CD14-positive monocyte (primary cell): ENCODE measurements around the gene EXT2. TPM values are rescaled to one million over a fixed set of nuclear protein-coding genes. Genes with fewer than 3 reads are reported as not detected.

ENCODE experiments used
- DNase-seq, 3 donors: peaks; one replicate each; pipeline ENCODE4 v3.0.0-alpha.2; 2011 to 2022
- H2AFZ ChIP-seq: 2 replicates; pipeline ENCODE4 v1.6.0; 2012; ENCODE audit warnings: mild to moderate bottlenecking, low read depth, low read length, inconsistent platforms; ENCODE audit not compliant: insufficient read depth, poor library complexity, severe bottlenecking
- H3K27ac ChIP-seq, 2 donors: 1 replicate in 1 of 2; 2 replicates in 1 of 2; pipeline ENCODE4 v1.5.1; 2012 to 2013; ENCODE audit warnings: low read length in 2 of 2, control low read depth in 1 of 2, inconsistent platforms in 1 of 2, low read depth in 1 of 2, mild to moderate bottlenecking in 1 of 2
- H3K27me3 ChIP-seq, 2 donors: one replicate each; pipeline versions ENCODE4 v1.6.0 to v1.6.1; 2011 to 2013; ENCODE audit warnings: low read length in 2 of 2; ENCODE audit not compliant: control insufficient read depth in 2 of 2, insufficient read depth in 2 of 2
- H3K36me3 ChIP-seq, 2 donors: replicated peaks in 1 of 2; 1 replicate in 1 of 2; 2 replicates in 1 of 2; pipeline versions ENCODE4 v1.5.1 to v1.6.1; 2012 to 2013; ENCODE audit warnings: low read length in 2 of 2, control low read depth in 1 of 2, inconsistent platforms in 1 of 2, mild to moderate bottlenecking in 1 of 2; ENCODE audit not compliant: insufficient read depth in 2 of 2, control insufficient read depth in 1 of 2
- H3K4me1 ChIP-seq, 2 donors: 1 replicate in 1 of 2; 2 replicates in 1 of 2; pipeline versions ENCODE4 v1.5.1 to v1.6.1; 2012 to 2013; ENCODE audit warnings: low read length in 2 of 2, control low read depth in 1 of 2, inconsistent platforms in 1 of 2, mild to moderate bottlenecking in 1 of 2, moderate library complexity in 1 of 2; ENCODE audit not compliant: insufficient read depth in 2 of 2, control insufficient read depth in 1 of 2
- H3K4me2 ChIP-seq: replicated peaks from 2 replicates; pipeline ENCODE3; 2012; ENCODE audit warnings: low read length, moderate library complexity, mild to moderate bottlenecking; ENCODE audit not compliant: poor library complexity, severe bottlenecking; ENCODE audit errors: extremely low read depth
- H3K4me3 ChIP-seq, 3 experiments: fragments of 200-600 bp in 1 of 3; sonication (generic) in 1 of 3; replicated peaks in 1 of 3; 1 replicate in 2 of 3; 2 replicates in 1 of 3; pipeline ENCODE4 v1.5.1; 2011 to 2013; ENCODE audit warnings: low read length in 3 of 3, mild to moderate bottlenecking in 3 of 3, control low read depth in 2 of 3, low read depth in 2 of 3, inconsistent platforms in 1 of 3, moderate library complexity in 1 of 3
- H3K79me2 ChIP-seq: 2 replicates; pipeline ENCODE4 v1.6.0; 2012; ENCODE audit warnings: mild to moderate bottlenecking, control low read depth, inconsistent platforms, low read length, moderate library complexity; ENCODE audit not compliant: insufficient read depth
- H3K9ac ChIP-seq: 2 replicates; pipeline ENCODE4 v1.6.0; 2017; ENCODE audit warnings: low read length, mild to moderate bottlenecking; ENCODE audit not compliant: insufficient read depth, poor library complexity, severe bottlenecking
- H3K9me3 ChIP-seq, 2 donors: replicated peaks in 1 of 2; 1 replicate in 1 of 2; 2 replicates in 1 of 2; pipeline versions ENCODE4 v1.5.1 to v1.6.1; 2012 to 2013; ENCODE audit warnings: low read length in 2 of 2, control low read depth in 1 of 2; ENCODE audit not compliant: control insufficient read depth in 1 of 2, insufficient read depth in 1 of 2
- H4K20me1 ChIP-seq: 2 replicates; pipeline ENCODE4 v1.6.0; 2012; ENCODE audit warnings: mild to moderate bottlenecking, low read length, control low read depth, moderate library complexity; ENCODE audit not compliant: insufficient read depth
- H3K27ac Mint-ChIP-seq, 7 donors: one replicate each; pipeline ENCODE4 v1.8.0; 2020; ENCODE audit warnings: mild to moderate bottlenecking in 7 of 7, mixed read lengths in 7 of 7, moderate library complexity in 6 of 7, inconsistent platforms in 2 of 7
- H3K27me3 Mint-ChIP-seq, 3 donors: one replicate each; pipeline ENCODE4 v1.8.0; 2021 to 2022; ENCODE audit warnings: low read depth in 3 of 3, mild to moderate bottlenecking in 3 of 3, mixed read lengths in 3 of 3, moderate library complexity in 3 of 3, inconsistent platforms in 1 of 3
- H3K36me3 Mint-ChIP-seq, 2 donors: one replicate each; pipeline ENCODE4 v1.8.0; 2020; ENCODE audit warnings: mixed read lengths in 2 of 2, inconsistent platforms in 1 of 2, mild to moderate bottlenecking in 1 of 2
- H3K4me1 Mint-ChIP-seq: one replicate; pipeline ENCODE4 v1.8.0; 2020; ENCODE audit warnings: mild to moderate bottlenecking, mixed read lengths
- H3K4me3 Mint-ChIP-seq, 2 donors: one replicate each; pipeline ENCODE4 v1.8.0; 2020; ENCODE audit warnings: mild to moderate bottlenecking in 2 of 2, mixed read lengths in 2 of 2, moderate library complexity in 1 of 2
- H3K9me3 Mint-ChIP-seq, 7 donors: one replicate each; pipeline ENCODE4 v1.8.0; 2020 to 2022; ENCODE audit warnings: mixed read lengths in 7 of 7, mild to moderate bottlenecking in 6 of 7, moderate library complexity in 6 of 7, inconsistent platforms in 2 of 7
- WGBS: methylation state at CpG from one replicate; pipeline ENCODE4 v1.1.5; 2013; ENCODE audit warnings: missing lambda C conversion rate; ENCODE audit not compliant: insufficient coverage; 5-methylcytosine and 5-hydroxymethylcytosine counted together
- intact Hi-C, 2 donors: fragments of 100-400 bp; cut with micrococcal nuclease; formaldehyde crosslinking; loops; one replicate each; pipeline versions ENCODE4 v1.15.0 to v1.15.1; 2023
- polyA plus RNA-seq, 3 donors: library from polyadenylated mRNA; depleted of rRNA in 1 of 3; unstranded in 2 of 3; stranded (reverse) in 1 of 3; fragments of 300-500 nt in 2 of 3; fragments of >200 nt in 1 of 3; fragmentation: Illumina TruSeq in 2 of 3; gene quantifications; 1 replicate in 2 of 3; 2 replicates in 1 of 3; pipeline ENCODE4 v1.2.3, GENCODE V29; 2012 to 2021
- TF ChIP-seq, protein P1 (sequence below): fragments of 200-600 bp; IDR thresholded peaks from one replicate; pipeline ENCODE4 v1.8.0; 2022; ENCODE audit warnings: antibody characterized with exemption, mild to moderate bottlenecking

The EXT2 gene
- polyA plus RNA-seq, 3 donors, result 17.2 to 41.1 (median 34.2) TPM

- DNase-seq, result no peak
- H3K4me3 Mint-ChIP-seq, result no peak overlapping the region
- no peak overlapping the region for H2AFZ ChIP-seq
Observed at GRCh38 chr11:44229098-44229497, 133.6 kb downstream of the EXT2 start.

DNA sequence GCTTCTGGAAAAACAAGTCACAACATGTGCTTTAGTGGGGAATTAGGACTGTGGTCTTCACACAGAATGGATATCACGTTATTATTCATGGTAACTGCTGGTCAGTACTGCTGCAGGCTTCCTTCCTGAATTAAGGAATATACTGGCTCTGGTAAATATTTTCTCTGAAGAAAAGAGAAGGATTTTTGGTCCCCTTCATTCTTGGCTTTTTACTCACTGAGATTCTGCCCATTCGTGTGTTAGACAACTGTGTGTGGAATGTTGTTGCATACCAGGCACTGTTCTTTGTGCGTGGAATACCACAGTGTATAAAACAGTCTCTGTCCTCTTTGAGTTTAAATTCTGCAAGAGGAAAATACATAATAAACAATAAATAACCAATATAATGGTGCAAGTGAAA lies 134.1 kb downstream of the EXT2 start:
- H3K4me3 Mint-ChIP-seq, result no peak overlapping the region
- Histone ChIP-seq H3K4me1 (no peaks in the 10 kb centered on the region), H3K9me3 (no peaks in the 10 kb centered on the region), H3K4me2 (no peak overlapping the region), H3K36me3 (no peaks in the 10 kb centered on the region), H4K20me1 (no peaks in the 10 kb centered on the region), H3K4me3 (no peak overlapping the region), H3K27ac (no peak overlapping the region), H2AFZ (no peak overlapping the region), H3K27me3 (no peaks in the 10 kb centered on the region), H3K9ac (no peak overlapping the region), H3K79me2 (no peaks in the 10 kb centered on the region)
- 100% methylated on average over 1 of the region's 3 CpGs for WGBS
- intact Hi-C loops, result no loop called here
- H3K9me3 Mint-ChIP-seq, result peaks cover 0 to 1% (median 0%) of the 10 kb centered on the region in 7 donors
- H3K4me1 Mint-ChIP-seq, result no peaks in the 10 kb centered on the region
- no peaks in the 10 kb centered on the region for H3K27me3 Mint-ChIP-seq
- H3K36me3 Mint-ChIP-seq, result peaks cover 3 to 8% of the 10 kb centered on the region in 2 donors
- no peak overlapping the region for H3K27ac Mint-ChIP-seq
- DNase-seq, result no peak
- TF ChIP-seq, protein P1, sequence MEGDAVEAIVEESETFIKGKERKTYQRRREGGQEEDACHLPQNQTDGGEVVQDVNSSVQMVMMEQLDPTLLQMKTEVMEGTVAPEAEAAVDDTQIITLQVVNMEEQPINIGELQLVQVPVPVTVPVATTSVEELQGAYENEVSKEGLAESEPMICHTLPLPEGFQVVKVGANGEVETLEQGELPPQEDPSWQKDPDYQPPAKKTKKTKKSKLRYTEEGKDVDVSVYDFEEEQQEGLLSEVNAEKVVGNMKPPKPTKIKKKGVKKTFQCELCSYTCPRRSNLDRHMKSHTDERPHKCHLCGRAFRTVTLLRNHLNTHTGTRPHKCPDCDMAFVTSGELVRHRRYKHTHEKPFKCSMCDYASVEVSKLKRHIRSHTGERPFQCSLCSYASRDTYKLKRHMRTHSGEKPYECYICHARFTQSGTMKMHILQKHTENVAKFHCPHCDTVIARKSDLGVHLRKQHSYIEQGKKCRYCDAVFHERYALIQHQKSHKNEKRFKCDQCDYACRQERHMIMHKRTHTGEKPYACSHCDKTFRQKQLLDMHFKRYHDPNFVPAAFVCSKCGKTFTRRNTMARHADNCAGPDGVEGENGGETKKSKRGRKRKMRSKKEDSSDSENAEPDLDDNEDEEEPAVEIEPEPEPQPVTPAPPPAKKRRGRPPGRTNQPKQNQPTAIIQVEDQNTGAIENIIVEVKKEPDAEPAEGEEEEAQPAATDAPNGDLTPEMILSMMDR, result no peak

More at GRCh38 chr11:44229098-44229497, 133.6 kb downstream of the EXT2 start:
- intact Hi-C loops, result no loop called here
- H3K36me3 Mint-ChIP-seq, result peaks cover 3 to 8% of the 10 kb centered on the region in 2 donors
- TF ChIP-seq, protein P1, result no peak
- H3K27ac Mint-ChIP-seq, result no peak overlapping the region
- H3K27me3 Mint-ChIP-seq, result no peaks in the 10 kb centered on the region
- Histone ChIP-seq H3K9ac (no peak overlapping the region), H3K4me2 (no peak overlapping the region), H3K4me3 (no peak overlapping the region), H3K9me3 (no peaks in the 10 kb centered on the region), H3K4me1 (no peaks in the 10 kb centered on the region), H3K79me2 (no peaks in the 10 kb centered on the region), H3K27me3 (no peaks in the 10 kb centered on the region), H3K36me3 (no peaks in the 10 kb centered on the region), H3K27ac (no peak overlapping the region), H4K20me1 (no peaks in the 10 kb centered on the region)
- H3K4me1 Mint-ChIP-seq, result no peaks in the 10 kb centered on the region
- WGBS, result 100% methylated on average over 4 of the region's 4 CpGs
- H3K9me3 Mint-ChIP-seq, result peaks cover 0 to 1% (median 0%) of the 10 kb centered on the region in 7 donors
